ENCODE results near the gene GNG4. TPM values are rescaled to one million over a fixed set of nuclear protein-coding genes. Genes with fewer than 3 reads are reported as not detected.

GNG4 gene
- total and polyA plus RNA-seq, 12 donors = 0.22 to 25.8 (median 3.8) TPM; not detected in 2

DNA sequence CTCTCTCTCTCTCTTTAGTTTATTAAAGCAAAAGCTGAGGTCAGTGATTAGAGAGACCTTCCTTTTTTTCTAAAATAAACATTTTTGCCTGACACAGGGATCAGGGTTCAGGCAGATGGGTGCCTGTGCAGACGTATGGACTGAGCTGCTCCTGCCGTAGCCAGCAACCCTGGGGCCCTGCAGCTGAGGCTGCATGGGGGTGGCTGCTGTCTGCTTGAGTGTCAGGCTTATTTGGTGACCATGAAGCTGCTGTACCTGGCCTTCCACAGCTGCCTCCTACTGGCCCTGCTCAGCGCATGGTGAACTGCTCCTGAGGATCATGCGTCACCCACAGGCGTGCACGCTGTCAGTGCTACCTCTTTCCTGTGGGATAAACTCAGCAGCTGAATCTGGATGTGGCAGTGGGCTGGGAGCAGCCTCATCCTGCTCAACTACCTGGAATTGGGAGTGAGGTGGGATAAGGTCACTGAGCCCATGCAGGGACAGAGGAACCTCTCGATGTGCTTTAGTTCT lies 35.1 kb downstream of the GNG4 start:
- TF ChIP-seq POLR2A (IDR thresholded peaks at IDR 0.05) = no peak
- TF ChIP-seq, protein P1, sequence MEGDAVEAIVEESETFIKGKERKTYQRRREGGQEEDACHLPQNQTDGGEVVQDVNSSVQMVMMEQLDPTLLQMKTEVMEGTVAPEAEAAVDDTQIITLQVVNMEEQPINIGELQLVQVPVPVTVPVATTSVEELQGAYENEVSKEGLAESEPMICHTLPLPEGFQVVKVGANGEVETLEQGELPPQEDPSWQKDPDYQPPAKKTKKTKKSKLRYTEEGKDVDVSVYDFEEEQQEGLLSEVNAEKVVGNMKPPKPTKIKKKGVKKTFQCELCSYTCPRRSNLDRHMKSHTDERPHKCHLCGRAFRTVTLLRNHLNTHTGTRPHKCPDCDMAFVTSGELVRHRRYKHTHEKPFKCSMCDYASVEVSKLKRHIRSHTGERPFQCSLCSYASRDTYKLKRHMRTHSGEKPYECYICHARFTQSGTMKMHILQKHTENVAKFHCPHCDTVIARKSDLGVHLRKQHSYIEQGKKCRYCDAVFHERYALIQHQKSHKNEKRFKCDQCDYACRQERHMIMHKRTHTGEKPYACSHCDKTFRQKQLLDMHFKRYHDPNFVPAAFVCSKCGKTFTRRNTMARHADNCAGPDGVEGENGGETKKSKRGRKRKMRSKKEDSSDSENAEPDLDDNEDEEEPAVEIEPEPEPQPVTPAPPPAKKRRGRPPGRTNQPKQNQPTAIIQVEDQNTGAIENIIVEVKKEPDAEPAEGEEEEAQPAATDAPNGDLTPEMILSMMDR (IDR thresholded peaks at IDR 0.05) = no peak
- 84 to 91% (median 88%) methylated on average over 5 to 7 of the region's 7 CpGs for WGBS, 4 donors

DNA sequence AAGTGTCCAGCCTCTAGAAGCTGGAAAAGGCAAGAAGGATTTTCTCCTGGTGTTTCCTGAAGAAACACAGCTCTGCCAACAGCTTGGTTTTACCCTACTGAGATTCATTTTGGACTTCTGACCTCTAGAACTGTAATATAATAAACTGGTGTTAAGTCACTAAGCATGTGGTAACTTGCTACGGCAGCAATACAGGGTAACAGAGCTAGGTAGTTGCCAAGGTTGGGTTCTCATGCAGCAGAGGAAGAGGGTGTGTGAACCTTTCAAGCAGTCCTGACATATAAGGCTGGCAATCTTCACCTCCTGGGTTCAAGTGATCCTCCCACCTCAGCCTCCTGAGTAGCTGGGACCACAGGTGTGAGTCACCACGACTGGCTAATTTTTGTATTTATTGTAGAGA lies 36.0 kb downstream of the GNG4 start:
- Histone ChIP-seq H3K36me3 (replicated peaks in 1 of 2) (no peaks in the 10 kb centered on the region), H3K27ac (no peak overlapping the region), H3K9me3 (replicated peaks in 1 of 3) (no peaks in the 10 kb centered on the region), H3K4me3 (no peak overlapping the region), H3K27me3 (no peaks in the 10 kb centered on the region), H3K4me1 (replicated peaks in 1 of 2) (no peaks in the 10 kb centered on the region)
- TF ChIP-seq, protein P1 (IDR thresholded peaks at IDR 0.05) = no peak
- no peak for TF ChIP-seq POLR2A (IDR thresholded peaks at IDR 0.05)
- WGBS, 4 donors = 68 to 85% (median 74%) methylated on average over 2 of the region's 2 CpGs
- no peak for DNase-seq
- intact Hi-C loops (cut with DNase I) = no loop called here

More for the DNA sequence above, 35.1 kb downstream of the GNG4 start:
- intact Hi-C loops (cut with DNase I) = no loop called here
- H3K36me3 ChIP-seq (replicated peaks in 1 of 2) = no peaks in the 10 kb centered on the region
- no peaks in the 10 kb centered on the region for H3K27me3 ChIP-seq
- no peak for DNase-seq
- H3K4me3 ChIP-seq = no peak overlapping the region
- no peaks in the 10 kb centered on the region for H3K9me3 ChIP-seq (replicated peaks in 1 of 3)
- H3K4me1 ChIP-seq (replicated peaks in 1 of 2) = no peaks in the 10 kb centered on the region
- H3K27ac ChIP-seq = no peak overlapping the region

DNA sequence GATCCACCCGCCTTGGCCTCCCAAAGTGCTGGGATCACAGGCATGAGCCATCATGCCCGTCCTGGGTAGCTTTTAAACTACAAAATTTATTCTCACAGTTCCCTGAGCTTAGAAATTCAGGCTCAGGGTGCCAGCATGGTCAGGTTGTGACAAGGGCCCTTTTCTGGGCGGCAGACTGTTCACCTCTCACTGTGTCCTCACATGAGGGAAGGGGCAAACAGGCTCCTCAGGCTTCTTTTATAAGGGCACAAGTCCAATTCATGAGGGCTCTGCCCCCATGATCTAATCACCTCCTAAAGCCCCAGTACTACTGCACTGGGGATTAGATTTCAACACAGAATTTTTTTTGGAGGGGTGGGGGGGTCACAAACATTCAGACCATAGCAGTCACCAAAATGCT lies 36.8 kb downstream of the GNG4 start:
- TF ChIP-seq, protein P1 (IDR thresholded peaks at IDR 0.05) = no peak
- TF ChIP-seq POLR2A (IDR thresholded peaks at IDR 0.05) = no peak
- DNase-seq = no peak
- WGBS, 4 donors = 63 to 96% (median 82%) methylated on average over 3 of the region's 3 CpGs
- no peak overlapping the region for H3K27ac ChIP-seq
- no peaks in the 10 kb centered on the region for H3K9me3 ChIP-seq (replicated peaks in 1 of 3)
- no peak overlapping the region for H3K4me3 ChIP-seq
- intact Hi-C loops (cut with DNase I) = no loop called here
- no peaks in the 10 kb centered on the region for H3K4me1 ChIP-seq (replicated peaks in 1 of 2)
- H3K27me3 ChIP-seq = no peaks in the 10 kb centered on the region
- H3K36me3 ChIP-seq (replicated peaks in 1 of 2) = no peaks in the 10 kb centered on the region

DNA sequence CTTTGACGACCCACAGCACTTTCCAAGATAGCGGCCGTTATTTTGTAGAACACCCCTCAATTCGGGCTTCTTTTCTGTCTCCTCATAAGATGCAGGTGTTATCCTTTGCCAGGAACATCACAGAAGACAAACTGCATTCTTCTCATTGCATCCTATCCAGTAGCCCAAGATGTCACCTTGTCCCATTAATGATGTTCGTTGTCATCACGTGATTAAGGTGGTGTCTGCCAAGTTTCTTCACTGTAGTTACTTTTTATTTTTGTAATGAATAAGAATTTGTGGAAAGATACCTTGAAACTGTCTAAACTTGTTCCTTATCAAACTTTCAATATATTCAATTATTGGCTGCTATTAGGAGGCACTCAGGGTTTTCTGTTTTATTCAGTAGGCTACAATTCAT lies 39.4 kb downstream of the GNG4 start:
- H3K27me3 ChIP-seq = no peaks in the 10 kb centered on the region
- no peaks in the 10 kb centered on the region for H3K4me1 ChIP-seq (replicated peaks in 1 of 2)
- 81 to 84% (median 83%) methylated on average over 6 of the region's 6 CpGs for WGBS, 4 donors
- no peaks in the 10 kb centered on the region for H3K36me3 ChIP-seq (replicated peaks in 1 of 2)
- H3K4me3 ChIP-seq = no peak overlapping the region
- H3K27ac ChIP-seq = no peak overlapping the region
- DNase-seq = no peak
- intact Hi-C loops (cut with DNase I) = no loop called here
- TF ChIP-seq, protein P1 (IDR thresholded peaks at IDR 0.05) = no peak
- no peak for TF ChIP-seq POLR2A (IDR thresholded peaks at IDR 0.05)
- no peaks in the 10 kb centered on the region for H3K9me3 ChIP-seq (replicated peaks in 1 of 3)

Measured in adrenal gland (tissue), 12 donors.